K562 (cell line): ENCODE data around the gene SLC4A2. TPM values are rescaled to one million over a fixed set of nuclear protein-coding genes. Genes with fewer than 3 reads are reported as not detected.

ENCODE experiments used
- BHLHE40 ChIP-seq: IDR thresholded peaks from 2 replicates; pipeline ENCODE4 v1.6.1; 2011; ENCODE audit warnings: low read length, improper control_type of control experiment
- CLOCK ChIP-seq: fragments of 250-450 bp; sonication (Bioruptor Pico); IDR thresholded peaks from 2 replicates; pipeline ENCODE4 v1.4.0; 2020; ENCODE audit warnings: mild to moderate bottlenecking, moderate library complexity, borderline replicate concordance
- CXXC5 ChIP-seq: fragments of 250-450 bp; sonication (Bioruptor Pico); IDR thresholded peaks from 2 replicates; pipeline ENCODE4 v1.8.0; 2022; ENCODE audit warnings: inconsistent platforms, mild to moderate bottlenecking, moderate library complexity
- DIDO1 ChIP-seq: fragments of 450-650 bp; IDR thresholded peaks from 2 replicates; pipeline ENCODE4 v1.6.1; 2016; ENCODE audit warnings: low read depth, missing biosample characterization, missing genetic modification characterization
- GTF2A2 ChIP-seq: IDR thresholded peaks from 2 replicates; pipeline ENCODE4 v1.6.1; 2016; ENCODE audit warnings: mild to moderate bottlenecking, missing genetic modification characterization, missing compliant biosample characterization
- HDAC3 ChIP-seq: fragments of 450-650 bp; IDR thresholded peaks from 2 replicates; pipeline ENCODE4 v1.6.1; 2018; ENCODE audit warnings: borderline replicate concordance, mild to moderate bottlenecking, moderate library complexity; ENCODE audit not compliant: partially characterized antibody
- HMGXB4 ChIP-seq: sonication (generic); formaldehyde crosslinking; IDR thresholded peaks from 2 replicates; pipeline ENCODE4 v1.8.1; 2023; ENCODE audit warnings: mild to moderate bottlenecking, missing genetic modification reagents
- RBM17 ChIP-seq: fragments of 200-400 bp; formaldehyde crosslinking; IDR thresholded peaks from 2 replicates; pipeline ENCODE4 v1.6.1; 2017; ENCODE audit warnings: low read depth, mild to moderate bottlenecking, low read length, borderline replicate concordance
- SUPT5H ChIP-seq: fragments of 450-650 bp; IDR thresholded peaks from 2 replicates; pipeline ENCODE4 v1.6.1; 2016
- TCF7L2 ChIP-seq: fragments of 150-350 bp; IDR thresholded peaks from 2 replicates; pipeline ENCODE4 v1.6.1; 2016; ENCODE audit warnings: low read depth, mild to moderate bottlenecking, low read length, moderate library complexity
- TEAD4 ChIP-seq, 2 experiments: sonication (generic) in 1 of 2; formaldehyde crosslinking in 1 of 2; IDR thresholded peaks; 2 replicates each; pipeline versions ENCODE4 v1.6.1 to v1.8.0; 2012 to 2022; ENCODE audit warnings: borderline replicate concordance in 1 of 2, inconsistent platforms in 1 of 2, low read length in 1 of 2, mild to moderate bottlenecking in 1 of 2, missing genetic modification reagents in 1 of 2
- ZNF224 ChIP-seq: sonication (generic); formaldehyde crosslinking; IDR thresholded peaks from 2 replicates; pipeline ENCODE4 v1.8.0; 2022; ENCODE audit warnings: mild to moderate bottlenecking, missing genetic modification reagents
- ZNF280B ChIP-seq: fragments of 250-450 bp; sonication (Bioruptor Pico); IDR thresholded peaks from 2 replicates; pipeline ENCODE4 v1.5.1; 2021; ENCODE audit warnings: mild to moderate bottlenecking
- ZNF408 ChIP-seq: fragments of 250-450 bp; sonication (Bioruptor Pico); IDR thresholded peaks from 2 replicates; pipeline ENCODE4 v1.4.0; 2020; ENCODE audit warnings: low read depth, mild to moderate bottlenecking, moderate library complexity
- ZNF609 ChIP-seq: sonication (generic); formaldehyde crosslinking; IDR thresholded peaks from 2 replicates; pipeline ENCODE4 v1.8.1; 2023; ENCODE audit warnings: missing genetic modification reagents, mild to moderate bottlenecking, borderline replicate concordance
- polyA plus RNA-seq, 8 experiments: library from polyadenylated mRNA; depleted of rRNA in 4 of 8; stranded (reverse) in 5 of 8; unstranded in 3 of 8; fragments of >200 nt; fragmentation: Nextera tagmentation in 2 of 8; fragmentation: Illumina TruSeq in 1 of 8; extraction: Ambion mirVana in 2 of 8; extraction: Trizol in 1 of 8; gene quantifications; 2 replicates each; pipeline versions ENCODE4 v1.2.1 to v1.2.3, GENCODE V29; 2011 to 2014; ENCODE audit warnings: inconsistent platforms in 1 of 8, missing spikeins in 1 of 8
- total RNA-seq, 7 experiments: library from RNA; depleted of rRNA in 6 of 7; stranded (reverse); fragments of >200 nt in 6 of 7; fragmentation: Illumina TruSeq in 2 of 7; extraction: Trizol in 2 of 7; gene quantifications; 2 replicates each; pipeline versions ENCODE4 v1.2.1 to v1.2.3, GENCODE V29; 2011 to 2021; ENCODE audit warnings: low replicate concordance in 1 of 7

Gene SLC4A2
- total and polyA plus RNA-seq, 9 of the 15 experiments (the other 6 are each of a cell fraction or from before 2014, with no cell fraction given) = 11.4 to 375 (median 130) TPM

- 0 out of 2 replicates have a peak, but pooled peaks have one; percentile 6 for TF ChIP-seq ZNF609 (CRISPR knock-in tag)
- no peak for TF ChIP-seq RBM17
- TF ChIP-seq TCF7L2 = no peak
- TF ChIP-seq HMGXB4 (CRISPR knock-in tag) = peak; percentile 67; the same call in 1 of the 2 replicates
- TF ChIP-seq CLOCK (CRISPR knock-in tag) = no peak
- TF ChIP-seq ZNF408 = no peak
- TF ChIP-seq TEAD4 (IDR thresholded peaks at IDR 0.05; ENCODE audit: low read length) = peak; percentile 89
- TF ChIP-seq TEAD4 (CRISPR knock-in tag; IDR thresholded peaks at IDR 0.05; ENCODE audit: borderline replicate concordance) = 0 out of 2 replicates have a peak, but pooled peaks have one; percentile 36
- no peak for TF ChIP-seq HDAC3
- TF ChIP-seq BHLHE40 = peak; percentile 76
- TF ChIP-seq DIDO1 (tag) = peak; percentile 94
- TF ChIP-seq SUPT5H = peak; percentile 71
- TF ChIP-seq ZNF224 (CRISPR knock-in tag) = peak; percentile 57; the same call in 1 of the 2 replicates
- TF ChIP-seq GTF2A2 = no peak
- TF ChIP-seq ZNF280B = no peak
- peak; percentile 83 for TF ChIP-seq CXXC5 (CRISPR knock-in tag)
These were observed 31.1 kb upstream of the SLC4A2 start, which contains the start of gene ABCB8 (continued) for GRCh38 chr7:151028131-151028947.
